GM12891 (cell line): Measurements from ENCODE around the gene HBG2.

Source experiments
- DNase-seq: peaks from one replicate; pipeline ENCODE4 v3.0.0; 2011; ENCODE audit warnings: low spot score; ENCODE audit not compliant: insufficient read length
- FAIRE-seq: peaks from 2 replicates; lab custom pipeline; 2011; peaks lifted over from hg19 to GRCh38; lab: Jason Lieb, UNC
- PAX5 ChIP-seq: IDR thresholded peaks from 2 replicates; pipeline ENCODE4 v1.6.1; 2011; ENCODE audit warnings: low read length, moderate library complexity, mild to moderate bottlenecking; ENCODE audit not compliant: insufficient read depth, severe bottlenecking
- POLR2A ChIP-seq: IDR thresholded peaks from 2 replicates; pipeline ENCODE4 v1.6.1; 2011; ENCODE audit warnings: low read depth, low read length, control low read depth
- POLR2AphosphoS5 ChIP-seq: IDR thresholded peaks from 2 replicates; pipeline ENCODE4 v1.6.1; 2011; ENCODE audit warnings: low read depth, low read length, control low read depth
- POU2F2 ChIP-seq: IDR thresholded peaks from 2 replicates; pipeline ENCODE4 v1.6.1; 2011; ENCODE audit warnings: low read depth, mild to moderate bottlenecking, control low read depth, low read length, moderate library complexity
- SPI1 ChIP-seq: IDR thresholded peaks from 2 replicates; pipeline ENCODE4 v1.6.1; 2011; ENCODE audit warnings: low read depth, low read length, control low read depth
- TAF1 ChIP-seq: IDR thresholded peaks from 2 replicates; pipeline ENCODE4 v1.6.1; 2011; ENCODE audit warnings: low read depth, low read length, control low read depth

HBG2 gene

DNA sequence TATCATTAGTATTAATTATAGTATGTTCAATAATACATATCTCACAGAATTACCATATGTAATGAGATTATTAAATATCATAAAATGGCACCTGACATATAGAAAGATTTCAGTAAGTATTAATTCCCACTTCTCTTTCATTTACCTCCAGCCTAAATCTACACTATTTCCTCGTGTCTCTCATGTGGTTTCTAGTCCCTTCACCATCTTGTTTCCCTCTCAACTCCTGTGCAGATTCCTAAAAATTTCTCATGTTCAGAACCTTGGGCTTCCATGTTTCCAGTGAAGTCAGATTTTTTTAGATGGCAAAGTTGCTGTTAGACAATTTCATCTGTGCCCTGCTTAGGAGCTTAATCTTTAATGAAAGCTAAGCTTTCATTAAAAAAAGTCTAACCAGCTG, 29.3 kb upstream of the HBG2 start:
- DNase-seq (no peak), FAIRE-seq (no peak)
- no peak for TF ChIP-seq TAF1
- no peak for TF ChIP-seq PAX5
- TF ChIP-seq POLR2AphosphoS5 = no peak
- no peak for TF ChIP-seq POLR2A
- TF ChIP-seq POU2F2 = no peak
- no peak for TF ChIP-seq SPI1

DNA sequence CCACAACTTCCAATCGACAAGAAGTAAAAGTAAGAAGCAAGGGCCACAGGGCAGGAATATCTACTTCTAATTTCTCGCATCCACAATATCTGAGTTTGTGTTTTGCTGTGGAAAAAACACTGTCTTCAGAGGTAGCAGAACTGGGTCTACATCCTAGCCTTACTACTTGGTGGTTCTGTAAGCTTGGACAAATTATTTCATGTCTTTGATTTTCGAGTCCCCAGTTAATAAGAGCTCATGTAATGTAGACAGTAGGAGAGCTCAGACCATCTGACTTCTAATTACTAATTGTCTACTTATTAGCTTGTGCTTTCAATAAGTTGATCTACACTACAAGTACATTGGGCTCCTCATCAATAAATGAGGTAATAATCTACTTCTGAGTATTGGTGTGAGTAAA, 28.5 kb upstream of the HBG2 start:
- TF ChIP-seq POLR2AphosphoS5 (no peak), SPI1 (no peak), TAF1 (no peak), POU2F2 (no peak)
- DNase-seq = no peak

DNA sequence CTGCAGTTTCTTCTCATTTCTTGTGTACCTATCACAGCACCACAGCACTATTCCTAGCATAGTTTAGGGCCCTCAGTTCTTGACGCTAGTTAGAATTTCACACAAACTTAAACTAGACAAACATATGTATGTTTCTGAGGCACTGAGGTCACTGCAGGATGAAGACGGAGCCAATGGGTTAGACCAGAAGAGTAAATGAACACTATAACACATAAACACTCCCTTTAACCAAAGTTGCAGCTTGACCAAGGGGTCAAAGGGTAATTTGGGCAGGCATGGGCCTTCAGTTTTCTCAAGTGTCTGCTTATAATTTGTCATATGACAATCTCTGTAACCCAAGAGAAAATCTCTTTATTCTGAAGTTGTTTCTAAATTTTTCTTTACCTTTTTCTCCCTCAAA, 28.0 kb upstream of the HBG2 start:
- FAIRE-seq (no peak), DNase-seq (no peak)
- TF ChIP-seq SPI1 (no peak), POLR2AphosphoS5 (no peak), TAF1 (no peak), POU2F2 (no peak), PAX5 (no peak), POLR2A (no peak)

More for the DNA sequence above, 28.5 kb upstream of the HBG2 start:
- FAIRE-seq = no peak

DNA sequence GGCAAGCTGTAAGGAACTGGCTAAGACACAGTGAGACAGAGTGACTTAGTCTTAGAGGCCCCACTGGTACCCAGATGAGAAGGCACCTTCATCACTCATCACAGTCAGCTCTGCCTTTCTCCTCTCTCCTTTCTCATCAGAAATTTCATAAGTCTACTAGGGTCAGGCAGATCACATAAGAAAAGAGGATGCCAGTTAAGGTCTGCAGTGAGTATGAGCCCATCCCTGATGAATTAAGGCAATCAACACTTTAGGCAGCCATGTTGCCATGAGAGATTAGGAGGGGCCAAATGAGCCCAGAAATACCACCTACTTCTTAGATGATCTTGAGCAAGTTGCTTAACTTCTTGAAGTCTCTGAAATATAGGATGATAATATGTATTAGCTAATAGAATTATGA, 27.0 kb upstream of the HBG2 start:
- TF ChIP-seq SPI1 = no peak
- TF ChIP-seq TAF1 = no peak
- FAIRE-seq = no peak

DNA sequence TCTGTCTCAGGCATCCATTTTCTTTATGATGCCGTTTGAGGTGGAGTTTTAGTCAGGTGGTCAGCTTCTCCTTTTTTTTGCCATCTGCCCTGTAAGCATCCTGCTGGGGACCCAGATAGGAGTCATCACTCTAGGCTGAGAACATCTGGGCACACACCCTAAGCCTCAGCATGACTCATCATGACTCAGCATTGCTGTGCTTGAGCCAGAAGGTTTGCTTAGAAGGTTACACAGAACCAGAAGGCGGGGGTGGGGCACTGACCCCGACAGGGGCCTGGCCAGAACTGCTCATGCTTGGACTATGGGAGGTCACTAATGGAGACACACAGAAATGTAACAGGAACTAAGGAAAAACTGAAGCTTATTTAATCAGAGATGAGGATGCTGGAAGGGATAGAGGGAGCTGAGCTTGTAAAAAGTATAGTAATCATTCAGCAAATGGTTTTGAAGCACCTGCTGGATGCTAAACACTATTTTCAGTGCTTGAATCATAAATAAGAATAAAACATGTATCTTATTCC, 26.1 kb upstream of the HBG2 start:
- TF ChIP-seq PAX5 = no peak
- TF ChIP-seq POLR2AphosphoS5 = no peak
- TF ChIP-seq SPI1 = no peak
- no peak for TF ChIP-seq TAF1
- no peak for TF ChIP-seq POU2F2
- TF ChIP-seq POLR2A = no peak
- FAIRE-seq = peak; percentile 80
- peak; percentile 16 for DNase-seq

More for the DNA sequence above, 27.0 kb upstream of the HBG2 start:
- DNase-seq = no peak

DNA sequence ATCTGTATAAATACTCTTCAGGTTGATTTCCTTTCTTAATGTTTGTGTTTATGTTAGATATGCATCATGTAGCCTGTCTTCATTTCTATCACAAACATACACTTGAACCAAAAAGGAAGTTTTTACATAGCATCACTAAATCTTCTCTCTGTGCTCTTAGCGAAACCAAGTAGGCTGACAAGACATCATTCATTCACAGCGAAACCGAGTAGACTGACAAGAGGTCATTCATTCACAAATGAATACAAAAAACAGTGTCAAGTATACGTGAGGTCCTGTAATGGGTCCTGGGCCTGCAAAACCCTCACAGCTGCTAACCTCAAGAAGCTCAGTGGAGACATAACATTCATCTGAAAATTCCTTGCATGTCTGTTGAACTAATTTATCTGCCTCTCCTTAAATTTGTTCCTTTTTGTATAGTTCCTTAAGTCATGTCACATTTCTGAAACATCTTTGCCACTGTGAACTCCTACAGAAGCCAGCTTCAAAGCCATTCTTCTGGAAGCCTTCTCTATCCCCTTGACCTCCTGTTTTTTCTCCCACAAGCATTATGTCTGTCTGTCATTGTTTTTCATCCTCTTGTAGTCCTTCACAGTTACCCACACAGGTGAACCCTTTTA, 25.0 kb upstream of the HBG2 start:
- TF ChIP-seq PAX5 (no peak), POU2F2 (no peak), POLR2AphosphoS5 (no peak), SPI1 (no peak), TAF1 (no peak), POLR2A (no peak)
- no peak for FAIRE-seq

DNA sequence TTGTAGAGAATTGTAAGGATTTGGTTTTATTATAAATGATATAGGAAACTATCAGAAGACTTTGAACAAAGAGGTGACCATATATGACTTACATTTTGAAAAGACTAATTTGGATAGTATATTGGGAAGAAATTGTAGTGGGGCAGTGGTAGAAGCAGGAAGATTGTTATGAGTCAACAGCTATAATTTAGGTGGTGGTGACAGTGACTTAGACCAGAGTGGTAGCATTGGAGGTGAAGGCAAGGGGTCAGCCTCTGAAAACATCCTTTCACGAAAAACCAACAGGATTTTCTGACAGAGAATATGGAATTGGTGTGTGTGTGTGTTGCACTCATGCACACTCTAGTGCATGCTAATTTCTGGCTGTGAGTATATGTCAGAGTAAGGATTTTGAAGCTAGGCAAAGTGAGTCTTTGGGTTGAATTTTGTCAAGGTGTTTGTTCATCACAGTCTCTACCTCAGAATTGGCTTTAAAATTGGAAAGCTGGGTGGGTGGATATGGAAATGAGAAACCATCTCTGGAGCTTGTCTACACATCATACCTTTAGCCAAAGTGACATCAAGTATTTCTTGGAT, 23.3 kb upstream of the HBG2 start:
- peak; percentile 28 for FAIRE-seq
- TF ChIP-seq POLR2AphosphoS5 = no peak
- no peak for TF ChIP-seq POU2F2
- no peak for TF ChIP-seq POLR2A
- TF ChIP-seq SPI1 = no peak
- TF ChIP-seq TAF1 = no peak
- TF ChIP-seq PAX5 = no peak
- no peak for DNase-seq

More for the DNA sequence above, 25.0 kb upstream of the HBG2 start:
- no peak for DNase-seq

DNA sequence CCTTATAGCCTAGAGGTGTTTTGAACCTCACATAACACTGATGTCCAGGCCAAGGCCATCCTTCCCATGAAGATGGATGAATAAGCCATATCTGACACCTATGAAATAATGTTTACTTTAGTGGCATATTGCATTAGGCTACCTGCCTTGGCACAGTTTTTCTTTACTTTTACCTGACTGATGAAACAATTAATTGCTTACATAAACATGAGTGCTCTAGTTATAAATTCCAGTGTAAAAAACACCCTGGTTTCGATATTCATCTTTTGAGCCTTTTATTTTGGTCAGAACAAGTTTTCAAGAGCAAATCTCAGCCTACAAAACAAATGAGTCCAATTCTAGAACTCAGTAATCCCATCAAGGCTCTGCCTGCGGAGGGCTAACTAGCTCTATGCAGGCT, 22.1 kb upstream of the HBG2 start:
- FAIRE-seq = no peak

DNA sequence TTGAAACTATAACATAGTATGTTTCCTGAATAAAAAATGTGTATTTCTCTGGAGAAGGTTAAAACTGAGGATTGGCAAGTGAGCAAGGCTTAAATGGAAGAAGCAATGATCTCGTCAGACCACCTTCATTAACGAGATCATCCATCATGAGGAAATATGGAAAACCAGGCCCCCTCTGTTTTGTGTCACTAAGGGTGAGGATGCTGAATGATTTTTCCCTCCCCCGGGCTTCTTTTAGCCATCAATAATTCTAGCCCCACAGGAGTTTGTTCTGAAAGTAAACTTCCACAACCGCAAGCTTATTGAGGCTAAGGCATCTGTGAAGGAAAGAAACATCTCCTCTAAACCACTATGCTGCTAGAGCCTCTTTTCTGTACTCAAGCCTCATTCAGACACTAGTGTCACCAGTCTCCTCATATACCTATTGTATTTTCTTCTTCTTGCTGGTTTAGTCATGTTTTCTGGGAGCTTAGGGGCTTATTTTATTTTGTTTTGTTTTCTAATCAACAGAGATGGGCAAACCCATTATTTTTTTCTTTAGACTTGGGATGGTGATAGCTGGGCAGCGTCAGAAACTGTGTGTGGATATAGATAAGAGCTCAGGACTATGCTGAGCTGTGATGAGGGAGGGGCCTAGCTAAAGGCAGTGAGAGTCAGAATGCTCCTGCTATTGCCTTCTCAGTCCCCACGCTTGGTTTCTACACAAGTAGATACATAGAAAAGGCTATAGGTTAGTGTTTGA, 21.0 kb upstream of the HBG2 start:
- DNase-seq (no peak), FAIRE-seq (no peak)
- no peak for TF ChIP-seq POLR2AphosphoS5
- no peak for TF ChIP-seq POU2F2
- no peak for TF ChIP-seq SPI1
- TF ChIP-seq POLR2A = no peak
- TF ChIP-seq PAX5 = no peak
- TF ChIP-seq TAF1 = no peak

More for the DNA sequence above, 22.1 kb upstream of the HBG2 start:
- no peak for TF ChIP-seq SPI1
- TF ChIP-seq POLR2AphosphoS5 = no peak
- TF ChIP-seq POLR2A = no peak
- TF ChIP-seq PAX5 = no peak
- no peak for TF ChIP-seq POU2F2
- TF ChIP-seq TAF1 = no peak
- DNase-seq = no peak
